Stomach (tissue), 4 donors: Measurements from ENCODE around the gene KLHDC8B.

Source experiments
- CTCF ChIP-seq, 7 experiments: fragments of 450-650 bp in 4 of 7; fragments of 200-600 bp in 3 of 7; sonication (generic) in 3 of 7; IDR thresholded peaks; one replicate each; pipeline ENCODE4 v1.5.1; 2016 to 2019; ENCODE audit warnings: antibody characterized with exemption in 7 of 7, control low read depth in 2 of 7, mild to moderate bottlenecking in 1 of 7
- POLR2A ChIP-seq, 4 donors: fragments of 450-650 bp; IDR thresholded peaks; one replicate each; pipeline ENCODE4 v1.6.1; 2016; ENCODE audit warnings: antibody characterized with exemption in 4 of 4, control low read depth in 2 of 4, mild to moderate bottlenecking in 1 of 4, moderate library complexity in 1 of 4
- POLR2AphosphoS5 ChIP-seq, 3 donors: sonication (generic); formaldehyde crosslinking; IDR thresholded peaks; one replicate each; pipeline ENCODE4 v1.6.1; 2016; ENCODE audit warnings: antibody characterized with exemption in 3 of 3

DNA sequence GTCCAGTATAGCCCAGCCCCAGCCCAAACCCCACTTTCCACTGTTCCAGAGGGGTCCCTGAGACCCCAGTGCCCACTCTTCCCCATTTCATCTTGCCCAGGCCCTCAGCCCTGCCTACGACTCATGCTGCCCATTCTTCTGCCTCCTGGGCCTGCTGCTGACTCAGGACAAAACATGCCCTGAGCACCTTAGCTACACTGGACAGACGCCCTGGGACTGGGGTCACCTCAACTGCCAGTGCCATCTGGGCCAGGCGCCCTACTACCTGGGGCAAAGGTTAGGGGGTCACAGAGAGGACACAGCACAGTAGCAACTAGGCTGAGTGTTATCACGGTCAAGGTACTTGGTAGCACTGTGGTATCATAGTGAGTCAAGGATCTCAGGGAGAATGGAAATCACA lies 35.9 kb upstream of the KLHDC8B start:
- TF ChIP-seq CTCF (IDR thresholded peaks at IDR 0.05) (no peak), POLR2A (IDR thresholded peaks at IDR 0.05) (no peak), POLR2AphosphoS5 (IDR thresholded peaks at IDR 0.05) (no peak)
